Kidney glomerular epithelial cell (primary cell): ENCODE results near the gene UPK1B.

ENCODE experiments used
- DNase-seq: peaks from one replicate; lab custom pipeline; 2025; lab: John Stamatoyannopoulos, UW

The UPK1B gene

DNA sequence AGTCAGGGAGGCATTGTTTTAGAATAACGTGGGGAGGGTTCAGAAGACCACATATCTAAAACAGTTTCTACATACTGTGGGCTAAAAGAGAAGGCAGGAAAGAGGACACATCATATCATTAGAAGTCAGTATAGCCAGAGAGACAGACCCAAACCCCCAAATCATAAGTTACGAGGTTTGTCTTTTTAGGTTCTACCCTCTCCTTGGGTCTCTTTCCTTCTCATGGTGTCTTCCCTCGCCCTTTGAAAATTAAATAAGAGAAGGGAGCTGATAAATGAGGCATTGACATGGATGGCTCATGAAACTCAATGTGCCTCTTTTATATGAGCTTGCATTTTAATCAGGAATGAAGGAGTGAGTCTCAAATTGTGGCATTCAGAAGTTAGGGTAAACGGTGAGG is 3.4 kb downstream of the UPK1B start:
- no peak for DNase-seq

DNA sequence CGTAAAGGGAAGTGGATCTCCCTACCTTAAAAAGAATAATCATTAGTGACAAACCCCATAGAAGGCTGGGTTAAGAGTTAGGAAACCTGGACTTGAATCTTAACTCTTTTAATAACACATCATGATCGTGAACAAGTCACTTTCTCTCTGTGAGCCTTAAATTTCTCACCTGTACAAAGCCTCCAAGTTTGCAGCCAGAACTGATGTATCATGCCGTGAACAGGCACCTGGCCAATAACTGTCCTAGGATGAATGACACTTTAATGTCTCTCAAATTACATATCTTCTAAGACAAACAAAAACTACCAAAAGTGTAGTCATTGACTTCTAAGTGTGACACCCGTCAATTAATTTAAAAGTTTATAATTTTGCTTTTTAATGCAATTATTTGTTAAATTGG is 3.9 kb downstream of the UPK1B start:
- DNase-seq: no peak

DNA sequence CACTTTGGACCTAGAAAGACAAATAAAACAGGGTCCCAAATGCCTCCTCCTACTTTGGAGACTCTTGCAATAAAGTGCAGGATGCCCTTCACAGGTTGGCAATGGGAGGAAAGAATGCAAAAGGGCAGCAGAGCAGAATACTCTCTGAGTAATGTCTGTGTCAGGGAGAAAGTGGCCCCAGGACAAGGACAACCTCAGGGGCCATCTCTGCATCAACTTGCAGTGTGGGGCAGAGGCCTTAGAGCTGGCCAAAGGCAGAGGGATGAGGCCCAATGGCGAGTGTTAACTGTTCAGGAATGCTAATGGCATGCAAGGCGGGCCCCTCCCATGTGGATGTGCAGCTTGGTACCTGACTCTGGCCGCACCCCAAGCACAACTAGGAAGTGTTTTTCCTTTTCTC is 8.4 kb downstream of the UPK1B start:
- DNase-seq: peak; percentile 79

DNA sequence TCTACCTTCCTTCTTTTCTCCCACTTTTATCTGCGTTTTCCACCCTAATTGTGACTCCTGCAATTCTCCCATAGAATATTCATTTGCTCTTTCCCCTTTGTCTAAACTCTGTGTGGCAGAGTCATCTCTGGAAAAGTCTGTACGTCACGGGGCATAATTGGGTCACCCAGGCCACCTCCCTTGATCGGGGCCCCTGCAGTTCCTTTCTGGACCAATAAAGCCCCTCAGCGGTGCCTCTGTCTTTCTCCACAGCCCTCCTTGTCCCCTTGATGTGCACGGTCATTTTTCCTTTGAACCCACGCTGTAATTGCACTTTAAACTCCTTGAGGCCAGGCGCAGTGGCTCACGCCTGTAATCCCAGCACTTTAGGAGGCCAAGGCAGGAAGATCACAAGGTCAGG is 10.7 kb downstream of the UPK1B start:
- no peak for DNase-seq

DNA sequence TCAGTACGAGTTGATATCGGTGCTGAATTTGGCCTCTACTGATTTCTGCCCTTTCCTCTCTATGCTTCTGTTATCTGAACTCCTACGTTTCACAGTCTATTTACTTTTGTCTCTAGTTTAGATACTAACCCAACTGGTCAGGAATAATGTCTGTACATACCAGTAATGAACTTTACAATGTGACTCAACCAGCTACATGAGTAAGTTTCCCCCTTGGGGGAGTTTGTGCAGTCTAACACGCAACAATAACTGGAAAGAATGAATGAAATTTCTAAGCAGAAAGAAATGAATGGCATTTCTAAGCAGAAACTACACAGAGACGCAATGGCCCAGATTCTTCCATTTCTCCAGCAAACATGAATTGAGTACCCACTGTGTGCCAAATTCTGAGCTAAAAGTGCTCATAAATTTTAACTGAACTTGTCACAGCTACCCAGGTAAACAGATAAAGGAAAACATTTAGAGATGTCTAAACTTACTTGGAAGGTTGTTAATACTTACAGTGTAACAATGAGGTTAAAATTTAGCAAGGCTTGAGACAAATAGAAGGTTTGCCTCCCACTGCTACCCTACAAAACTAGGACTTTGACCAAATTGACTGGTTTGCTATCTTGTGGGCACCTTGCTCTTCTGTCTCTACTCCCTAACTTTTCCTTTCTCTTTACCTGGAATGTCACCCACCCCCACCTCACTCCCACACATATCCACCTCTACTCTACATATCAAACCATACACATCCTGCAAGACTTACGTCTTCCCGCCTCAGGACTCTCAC is 11.6 kb downstream of the UPK1B start:
- DNase-seq: peak; percentile 93

DNA sequence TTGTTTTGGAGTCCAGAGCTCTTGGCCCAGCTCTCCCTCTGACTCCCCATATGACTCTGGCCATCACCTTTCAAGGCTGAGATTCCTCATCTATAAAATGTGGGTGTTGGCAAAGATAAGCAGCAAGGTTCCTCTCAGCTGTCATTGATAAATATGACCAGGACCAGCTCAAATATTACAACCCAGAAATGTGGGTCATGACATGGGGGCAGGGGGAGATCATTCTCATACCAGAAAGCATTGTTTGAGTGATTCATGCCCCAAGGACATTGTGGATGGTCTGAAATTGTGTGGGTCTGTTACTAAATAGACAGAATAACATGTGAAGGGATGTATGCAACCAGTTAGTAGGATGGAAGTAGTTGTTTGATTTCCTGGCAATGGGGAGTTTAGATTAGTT is 13.9 kb downstream of the UPK1B start:
- no peak for DNase-seq

DNA sequence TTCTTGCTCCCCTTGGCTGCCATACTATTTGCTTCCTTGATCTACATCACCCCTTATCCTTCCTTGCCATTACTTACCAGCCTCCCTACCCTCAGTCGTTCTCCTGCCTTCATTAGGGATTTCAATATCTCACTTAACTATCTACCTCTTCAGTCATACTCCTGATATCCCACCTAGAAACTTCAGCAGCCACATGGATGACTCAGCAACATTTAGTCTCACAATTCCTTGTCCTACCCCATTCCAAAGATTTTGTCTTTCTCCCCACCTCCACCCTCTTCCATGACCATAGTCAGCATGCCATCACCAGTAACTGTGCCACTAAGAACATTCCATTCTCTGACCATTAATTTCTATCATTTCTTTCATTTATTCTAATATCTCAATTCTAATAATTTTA is 18.4 kb downstream of the UPK1B start:
- DNase-seq: no peak

DNA sequence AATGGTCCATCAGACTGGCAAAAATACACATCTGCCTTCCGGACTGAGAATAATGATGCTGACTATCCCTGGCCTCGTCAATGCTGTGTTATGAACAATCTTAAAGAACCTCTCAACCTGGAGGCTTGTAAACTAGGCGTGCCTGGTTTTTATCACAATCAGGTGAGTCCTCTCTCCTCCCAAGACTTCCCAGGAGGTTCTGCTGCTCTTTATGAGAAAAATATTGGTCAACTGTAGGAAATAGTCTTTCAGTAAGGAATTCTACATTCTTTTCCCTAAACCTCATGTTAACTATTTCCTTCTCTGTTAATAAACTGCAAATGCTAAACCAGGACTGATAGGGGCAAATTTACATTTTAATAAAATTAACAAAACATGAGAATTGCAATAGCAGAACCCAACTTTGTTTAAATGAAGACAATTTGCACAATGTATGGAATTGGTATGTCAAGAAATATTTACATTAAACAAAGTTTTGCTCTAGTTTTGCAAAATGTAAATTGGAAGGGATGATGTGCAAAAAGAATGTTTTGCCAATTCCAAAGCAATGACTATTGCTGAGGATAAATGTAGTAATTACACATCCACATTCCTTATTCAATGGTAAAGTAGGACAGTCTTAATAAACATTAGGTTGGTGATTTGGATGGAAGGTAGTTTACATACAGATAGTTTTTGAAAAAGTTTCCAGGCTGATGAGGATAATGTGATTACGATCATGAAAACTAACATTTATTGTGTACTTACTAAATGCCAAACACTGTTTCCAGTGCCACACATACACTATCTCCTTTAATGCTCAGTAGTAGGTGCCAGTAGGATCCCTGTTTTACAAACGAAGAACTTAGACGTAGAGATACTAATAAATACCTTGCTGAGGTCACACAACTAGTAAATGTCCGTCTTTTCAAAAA is 21.1 kb downstream of the UPK1B start:
- peak; percentile 38 for DNase-seq

DNA sequence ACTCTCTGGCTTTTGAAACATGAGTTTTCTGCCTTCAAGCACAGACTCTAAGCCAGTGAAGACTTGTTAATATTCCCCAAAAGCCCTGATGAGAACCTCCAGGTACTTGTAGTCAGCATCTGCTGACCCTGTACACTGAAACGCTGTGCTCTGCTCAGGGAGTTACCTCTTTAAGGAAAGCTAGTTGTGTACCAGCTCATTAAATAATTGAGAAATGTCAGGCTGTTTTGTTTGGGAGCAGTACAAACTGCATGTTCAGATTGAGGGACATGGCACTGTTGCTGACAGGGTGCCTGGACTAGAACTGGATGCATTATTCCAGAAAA is 21.7 kb downstream of the UPK1B start:
- no peak for DNase-seq

DNA sequence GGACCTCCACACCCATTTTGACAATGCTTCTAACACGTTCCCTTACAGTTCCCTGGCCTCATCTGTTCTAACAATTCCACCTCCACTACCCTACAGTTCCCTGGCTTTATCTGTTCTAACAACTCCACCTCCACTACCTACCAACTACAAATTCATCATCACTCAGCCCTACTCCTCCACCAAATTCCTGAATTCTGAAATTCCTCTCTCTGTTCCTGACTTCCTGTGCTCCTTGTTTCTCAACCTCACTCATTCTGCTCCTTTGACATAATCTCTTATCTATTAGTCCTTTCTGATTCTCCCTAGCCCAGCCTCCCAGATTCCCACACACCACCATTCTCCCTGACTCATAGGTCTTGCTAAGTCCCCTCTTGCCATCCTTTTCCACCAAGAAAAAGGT is 22.5 kb downstream of the UPK1B start:
- DNase-seq: peak; percentile 81

DNA sequence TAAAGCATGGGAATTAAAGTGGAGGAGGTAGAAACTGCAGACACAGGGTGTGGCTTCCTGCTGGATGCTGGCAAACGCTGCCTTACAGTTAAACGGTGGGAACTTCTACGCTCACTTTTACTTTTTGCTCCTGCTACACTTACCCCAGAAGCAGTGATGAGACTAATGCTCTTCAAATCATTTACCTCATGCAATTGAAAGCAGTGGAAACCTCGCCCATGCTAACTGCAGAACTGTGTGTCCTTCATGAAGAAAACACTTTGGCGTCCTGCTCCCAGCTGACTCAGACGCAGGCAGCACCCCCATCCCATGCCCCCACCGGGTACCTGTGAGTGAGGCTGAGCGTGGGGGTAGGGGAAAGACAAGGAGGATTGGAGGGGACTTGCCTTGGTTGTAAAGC is 31.8 kb downstream of the UPK1B start:
- DNase-seq: no peak

DNA sequence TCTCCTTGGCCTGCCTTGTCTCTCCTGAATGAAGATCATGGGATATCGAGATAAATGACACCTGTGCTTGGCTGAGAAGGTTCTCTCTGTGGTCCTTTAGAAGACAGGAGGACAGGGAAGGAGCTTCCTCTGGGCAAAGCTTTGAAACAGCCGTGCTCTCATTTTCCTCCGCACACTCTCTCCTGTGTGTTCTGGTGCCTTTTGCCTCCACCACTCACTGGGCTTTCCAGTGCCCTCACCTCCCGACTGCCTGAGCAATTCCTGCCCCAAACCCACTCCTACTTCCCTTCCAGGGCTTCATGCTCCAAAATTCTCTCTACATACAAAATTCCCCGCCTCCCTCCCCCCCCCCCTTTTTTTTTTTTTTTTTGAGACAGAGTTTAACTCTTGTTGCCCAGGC is 32.3 kb downstream of the UPK1B start:
- DNase-seq: no peak

DNA sequence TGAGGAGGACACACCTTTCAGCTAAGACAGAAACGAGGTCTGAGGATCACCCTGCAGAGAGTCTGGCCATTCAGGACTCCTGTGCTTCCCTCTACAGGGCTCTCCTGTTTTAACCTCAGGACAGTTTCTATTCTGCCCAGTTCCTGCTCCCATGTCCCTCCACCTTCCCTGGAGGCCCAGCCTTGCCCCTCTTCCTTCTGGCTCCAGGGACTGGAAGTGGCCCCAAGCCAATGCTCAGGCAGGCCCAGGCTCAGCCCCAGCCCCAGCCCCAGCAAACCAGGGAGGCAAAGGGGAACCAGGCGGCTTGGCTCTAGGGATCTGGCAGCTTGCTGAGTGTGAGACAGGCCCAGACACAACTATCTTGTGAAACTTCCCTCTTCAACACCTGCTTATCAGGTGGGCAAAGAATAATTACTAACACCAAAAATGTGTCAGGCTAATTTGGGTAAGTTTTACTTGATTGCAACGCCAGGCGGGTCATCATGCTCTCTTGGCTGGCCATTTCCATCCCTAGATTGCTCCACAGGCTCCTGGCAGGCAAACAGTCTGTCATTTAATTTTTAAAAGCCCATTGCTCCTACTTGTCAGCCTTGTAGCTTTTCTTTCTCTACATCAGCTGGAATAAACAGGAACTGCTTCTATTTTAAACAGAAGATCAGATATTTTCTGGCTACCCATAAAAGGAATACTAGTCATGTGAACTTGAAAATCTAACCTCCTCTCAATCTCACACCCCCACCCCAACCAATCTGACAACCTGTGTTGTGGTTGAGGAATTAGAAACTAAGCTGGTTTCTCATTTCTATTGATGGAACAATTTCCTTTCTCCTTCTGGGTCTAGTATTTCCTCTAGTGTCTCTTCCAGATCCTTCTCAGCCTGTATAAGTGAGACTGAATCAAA is 33.5 kb downstream of the UPK1B start:
- no peak for DNase-seq

DNA sequence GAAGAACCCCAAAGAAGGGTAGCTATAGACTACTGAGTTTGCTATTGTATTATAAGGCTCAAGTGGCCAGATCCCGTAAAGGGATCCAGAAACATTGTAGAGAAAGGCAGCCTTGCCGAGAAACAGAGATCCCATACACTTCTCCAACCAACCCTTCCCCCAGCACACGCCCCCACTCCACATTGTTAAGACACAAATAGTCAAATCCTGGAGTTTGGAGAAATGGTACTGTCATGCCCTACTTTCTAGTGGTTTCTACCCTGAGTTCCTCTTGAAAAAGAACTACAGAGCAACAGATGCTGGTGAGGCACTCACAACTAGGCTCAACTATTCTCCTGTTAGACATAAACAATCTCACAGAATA is 34.1 kb downstream of the UPK1B start:
- DNase-seq: no peak

DNA sequence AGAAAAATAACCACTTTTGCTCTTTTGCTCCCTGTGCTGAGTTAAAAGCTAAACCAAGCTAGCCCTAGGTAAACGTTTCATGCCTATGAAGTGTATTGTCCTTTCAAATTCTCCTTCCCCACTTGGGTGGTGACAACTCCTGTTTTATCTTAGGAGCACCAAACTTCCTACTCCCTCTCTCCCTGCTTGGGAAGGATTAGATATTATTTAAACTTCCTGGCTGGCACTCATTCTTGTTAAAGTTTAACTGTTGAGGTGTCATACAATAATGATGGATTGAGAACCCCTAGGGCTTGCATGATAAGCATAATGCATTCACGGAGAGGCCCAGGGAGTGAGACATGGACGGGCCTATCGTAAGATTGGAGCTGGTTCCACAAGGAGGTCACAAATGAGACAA is 37.8 kb downstream of the UPK1B start:
- DNase-seq: peak; percentile 78

DNA sequence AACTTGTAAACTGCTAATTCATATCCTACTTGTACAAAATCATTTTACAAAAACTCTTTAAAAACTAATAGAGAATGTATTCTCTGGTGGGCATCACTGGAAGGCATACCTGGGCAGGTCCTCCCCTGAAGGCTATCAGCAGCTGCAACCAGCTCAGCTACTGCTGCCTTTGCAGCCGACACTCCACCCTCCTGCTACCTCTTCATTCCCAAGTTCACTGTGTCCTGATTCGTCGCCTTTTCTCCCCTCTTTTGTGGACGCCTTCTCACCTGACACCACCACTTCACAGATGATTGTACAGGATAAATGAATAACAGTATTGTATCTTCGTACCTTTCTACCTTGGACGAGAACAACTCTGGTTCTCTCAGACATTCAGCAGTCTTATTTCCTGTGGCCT is 38.4 kb downstream of the UPK1B start:
- DNase-seq: no peak

DNA sequence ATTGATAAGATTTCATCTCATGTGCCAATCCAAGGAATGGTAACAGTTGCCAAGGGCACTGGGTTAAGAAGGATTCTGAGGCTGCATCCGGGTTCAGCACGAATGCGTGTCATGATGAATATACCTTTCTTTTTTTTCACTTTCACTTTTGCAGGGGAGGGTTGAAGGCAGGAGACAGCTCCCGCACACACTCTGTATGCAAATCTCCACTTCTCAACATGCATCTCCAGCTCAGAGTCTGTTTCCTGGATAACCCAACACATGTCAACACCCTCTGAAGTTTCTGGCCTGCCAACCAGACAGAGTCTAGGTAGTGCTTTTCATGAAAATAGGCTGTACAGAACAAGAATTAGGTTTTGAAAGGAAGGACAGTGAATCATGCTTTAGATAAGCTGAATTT is 45.7 kb downstream of the UPK1B start:
- DNase-seq: no peak

DNA sequence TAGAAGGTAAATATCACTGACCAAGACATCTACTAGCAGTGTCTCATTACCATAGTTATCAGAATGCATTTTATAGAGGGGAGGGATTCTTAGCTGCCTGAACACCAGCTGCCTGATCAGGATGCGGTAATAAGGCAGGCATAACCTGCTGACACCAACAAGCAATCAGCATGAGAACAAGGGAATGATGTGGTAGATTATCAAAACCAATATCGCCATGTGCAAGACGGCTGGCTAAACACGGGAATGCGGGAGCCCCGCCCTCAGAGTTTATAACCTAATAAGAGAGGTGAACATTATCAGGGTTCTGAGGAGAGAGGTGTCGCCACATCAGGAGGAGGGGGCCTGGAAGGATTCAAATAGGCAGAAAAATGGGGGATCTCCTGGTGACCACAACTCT is 46.8 kb downstream of the UPK1B start:
- DNase-seq: no peak

DNA sequence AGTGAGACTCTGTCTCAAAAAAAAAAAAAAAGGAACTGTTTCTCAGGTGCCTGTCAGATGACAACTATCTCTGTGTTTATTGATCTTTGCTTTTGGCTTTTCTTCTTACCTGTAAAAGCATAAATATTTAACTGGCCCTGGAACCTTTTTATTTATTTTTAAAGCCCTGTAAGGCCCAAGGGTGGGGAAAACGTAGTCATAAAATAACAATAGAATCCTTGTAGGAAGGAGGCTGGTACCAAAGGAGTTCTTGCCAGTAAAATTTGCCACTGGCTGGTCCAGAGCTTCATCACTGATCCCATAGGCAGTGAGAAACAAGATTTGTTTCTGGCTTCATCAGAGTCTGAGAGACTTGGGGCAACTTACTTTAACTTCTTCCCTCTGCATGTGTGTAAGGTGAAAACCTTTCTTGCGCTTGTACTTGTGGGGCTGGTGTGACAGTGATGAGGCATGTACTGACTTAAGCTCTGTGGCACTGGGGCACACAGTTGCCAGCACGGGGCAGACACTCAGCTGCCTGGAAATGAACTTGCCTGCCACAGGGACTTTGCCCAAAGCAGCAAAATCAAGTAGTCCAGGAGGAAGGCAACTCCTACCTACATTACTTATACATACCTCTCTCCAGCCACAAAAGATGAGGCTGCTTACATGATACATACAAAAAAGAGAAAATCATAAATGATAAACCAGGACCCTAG is 47.7 kb downstream of the UPK1B start:
- no peak for DNase-seq

DNA sequence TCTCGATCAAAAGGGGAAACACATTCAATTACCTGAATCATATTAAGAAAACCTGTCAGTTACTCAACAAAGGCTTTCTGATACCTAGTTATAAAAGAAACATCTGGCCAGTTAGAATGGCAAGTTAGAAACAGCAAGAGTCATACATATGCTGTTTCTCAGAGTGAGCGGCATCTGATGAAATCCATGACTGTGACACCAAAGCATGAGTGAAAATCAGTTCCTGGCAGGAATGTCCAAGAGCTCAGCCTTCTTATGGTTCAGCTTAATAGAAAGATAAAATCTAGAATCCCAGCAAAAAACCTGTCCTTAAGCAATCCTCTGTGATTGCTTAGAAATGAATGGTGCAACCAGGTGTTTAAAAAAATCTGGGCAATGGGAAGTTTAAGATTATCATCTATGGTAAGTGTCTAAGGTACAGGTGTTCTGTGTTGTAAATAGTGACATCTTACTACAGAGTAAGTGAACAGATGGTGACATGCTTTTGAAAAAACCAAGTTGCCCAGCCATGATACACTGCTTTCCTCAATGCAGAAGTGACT is 48.5 kb downstream of the UPK1B start:
- DNase-seq: no peak

DNA sequence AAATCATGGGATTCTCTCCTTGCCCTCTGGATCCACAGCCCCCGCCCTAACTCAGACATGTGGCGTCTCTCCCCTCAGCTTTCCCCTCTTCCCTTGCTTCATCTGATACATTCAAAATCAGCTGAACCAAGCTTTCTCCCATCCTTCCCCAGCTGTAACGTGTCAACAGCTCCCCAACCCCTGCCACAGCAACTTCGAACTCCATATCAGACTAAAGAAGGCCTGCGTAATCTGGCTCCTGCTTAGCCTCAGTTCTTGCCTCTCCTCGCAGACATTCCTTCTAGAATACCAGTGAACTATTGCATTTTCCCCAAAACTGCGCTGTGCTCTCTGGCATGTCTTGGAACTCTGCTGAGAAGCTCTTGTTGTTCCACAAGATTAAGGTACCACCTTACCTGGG is 49.0 kb downstream of the UPK1B start:
- no peak for DNase-seq

DNA sequence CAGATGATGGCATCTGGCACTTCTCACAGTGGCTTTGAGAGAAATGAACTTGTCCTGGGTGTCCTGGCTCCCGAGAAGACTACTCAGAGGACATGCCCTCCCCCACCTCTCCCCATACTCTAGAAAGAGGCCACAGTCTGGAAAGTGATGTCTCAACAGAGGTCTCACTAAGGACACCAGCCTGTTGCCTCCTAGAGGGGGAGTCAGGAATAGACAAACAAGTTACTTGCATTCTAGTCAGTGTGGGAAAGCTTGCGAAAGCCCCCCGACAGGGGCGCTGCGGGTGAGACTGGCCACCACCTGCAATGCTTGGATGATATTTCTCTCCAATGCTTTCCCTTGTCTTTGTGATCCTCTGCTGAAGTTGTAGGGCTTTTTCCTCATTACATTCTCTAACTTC is 50.1 kb downstream of the UPK1B start:
- no peak for DNase-seq
